KOPT-K1 (cell line): ENCODE data around the gene PLIN5.

Source experiments
- H3K27ac ChIP-seq: fragments of 200-600 bp; sonication (generic); 2 replicates; pipeline ENCODE4 v1.5.1; 2016; ENCODE audit warnings: antibody characterized with exemption, mild to moderate bottlenecking, low read depth, low read length; ENCODE audit not compliant: poor library complexity, severe bottlenecking
- H3K36me3 ChIP-seq: fragments of 200-600 bp; sonication (generic); 2 replicates; pipeline ENCODE4 v1.5.1; 2017; ENCODE audit warnings: antibody characterized with exemption, mild to moderate bottlenecking, low read length, moderate library complexity; ENCODE audit not compliant: insufficient read depth
- H3K9me3 ChIP-seq: fragments of 200-600 bp; sonication (generic); 2 replicates; pipeline ENCODE4 v1.5.1; 2017; ENCODE audit warnings: antibody characterized with exemption, low read length, mild to moderate bottlenecking; ENCODE audit not compliant: insufficient read depth, poor library complexity, severe bottlenecking

Gene PLIN5

DNA sequence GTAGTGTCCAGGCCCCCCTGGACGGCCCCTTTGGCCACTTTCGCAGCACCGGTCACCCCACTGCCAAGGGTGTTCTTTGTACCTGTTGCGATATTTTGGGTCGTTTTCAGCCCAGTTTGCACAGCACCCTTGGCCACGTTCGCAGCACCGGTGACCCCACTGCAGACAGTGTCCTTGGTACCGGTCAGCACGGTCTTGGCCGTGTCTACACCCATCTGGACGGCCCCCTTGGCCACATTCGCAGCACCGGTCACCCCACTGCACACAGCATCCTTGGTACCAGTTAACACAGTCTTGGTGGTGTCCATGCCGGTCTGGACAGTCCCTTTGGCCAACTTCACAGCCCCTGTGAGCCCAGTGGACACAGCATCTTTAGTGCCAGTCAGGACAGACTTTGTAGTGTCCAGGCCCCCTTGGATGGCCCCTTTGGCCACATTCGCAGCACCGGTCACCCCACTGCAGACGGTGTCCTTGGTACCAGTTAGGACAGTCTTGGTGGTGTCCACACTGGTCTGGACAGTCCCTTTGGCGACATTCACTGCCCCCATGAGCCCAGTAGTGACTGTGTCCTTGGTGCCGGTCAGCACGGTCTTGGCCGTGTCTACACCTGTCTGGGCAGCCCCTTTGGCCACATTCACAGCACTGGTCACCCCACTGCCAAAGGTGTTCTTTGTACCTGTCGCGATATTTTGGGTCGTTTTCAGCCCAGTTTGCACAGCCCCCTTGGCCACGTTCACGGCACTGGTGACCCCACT is 23.5 kb downstream of the PLIN5 start:
- no peak overlapping the region for H3K27ac ChIP-seq
- 0 out of 2 replicates have a peak, but pooled peaks cover 2% of the 10 kb centered on the region for H3K36me3 ChIP-seq
- H3K9me3 ChIP-seq = no peaks in the 10 kb centered on the region

DNA sequence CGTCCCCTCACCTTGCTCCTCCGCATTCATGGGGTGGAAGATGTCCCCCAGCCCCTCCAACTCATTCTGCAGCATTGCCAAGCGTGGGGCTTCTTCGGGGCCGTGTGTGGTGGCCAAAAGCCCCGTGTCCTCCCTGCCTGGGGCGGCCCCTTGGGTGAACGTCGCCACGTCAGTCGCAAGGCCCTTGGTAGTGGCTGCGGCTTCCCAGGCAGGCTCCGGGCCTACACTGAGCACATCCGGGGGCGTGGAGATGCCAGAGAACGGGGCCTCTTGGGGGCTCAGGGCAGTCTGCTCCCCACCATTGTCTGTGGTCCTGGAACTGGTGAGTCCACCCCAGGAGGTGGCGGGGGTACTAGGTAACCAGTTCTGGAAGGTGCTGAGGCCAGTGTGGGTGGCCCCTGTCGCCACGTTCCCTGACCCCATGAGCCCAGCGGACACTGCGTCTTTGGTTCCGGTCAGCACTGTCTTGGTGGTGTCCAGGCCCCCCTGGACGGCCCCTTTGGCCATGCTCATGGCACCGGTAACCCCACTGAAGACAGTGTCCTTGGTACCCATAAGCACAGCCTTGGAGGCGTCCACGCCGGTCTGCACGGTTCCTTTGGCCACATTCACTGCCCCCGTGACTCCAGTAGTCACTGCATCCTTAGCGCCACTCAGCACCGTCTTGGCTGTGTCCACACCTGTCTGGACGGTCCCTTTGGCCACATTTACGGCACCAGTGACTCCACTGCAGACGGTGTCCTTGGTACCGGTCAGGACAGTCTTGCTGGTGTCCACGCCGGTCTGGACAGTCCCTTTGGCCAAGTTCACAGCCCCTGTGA is 24.4 kb downstream of the PLIN5 start:
- Histone ChIP-seq H3K36me3 (peaks cover 10% of the 10 kb centered on the region; the same call in 1 of the 2 replicates), H3K27ac (no peak overlapping the region), H3K9me3 (no peaks in the 10 kb centered on the region)

DNA sequence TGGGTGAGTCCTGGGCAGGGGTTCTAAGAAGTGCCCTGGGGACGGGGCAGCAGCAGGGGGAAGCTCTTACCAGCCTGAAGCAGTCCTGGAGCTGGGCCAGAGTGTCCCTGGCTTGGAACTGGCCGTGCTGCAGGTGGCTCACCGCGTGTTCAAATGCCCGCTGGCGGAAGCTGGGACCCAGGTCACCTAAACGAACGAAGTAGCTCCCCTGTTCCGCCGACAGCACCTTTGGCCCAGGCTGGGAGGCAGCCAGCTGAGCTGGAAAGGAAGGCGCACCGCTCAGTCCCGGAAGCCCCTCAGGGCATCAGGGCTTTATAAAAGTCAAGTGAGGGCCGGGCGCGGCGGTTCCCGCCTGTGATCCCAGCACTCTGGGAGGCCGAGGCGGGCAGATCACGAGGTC is 26.3 kb downstream of the PLIN5 start:
- Histone ChIP-seq H3K36me3 (peaks cover 23% of the 10 kb centered on the region; the same call in 1 of the 2 replicates), H3K27ac (no peak overlapping the region), H3K9me3 (no peaks in the 10 kb centered on the region)

DNA sequence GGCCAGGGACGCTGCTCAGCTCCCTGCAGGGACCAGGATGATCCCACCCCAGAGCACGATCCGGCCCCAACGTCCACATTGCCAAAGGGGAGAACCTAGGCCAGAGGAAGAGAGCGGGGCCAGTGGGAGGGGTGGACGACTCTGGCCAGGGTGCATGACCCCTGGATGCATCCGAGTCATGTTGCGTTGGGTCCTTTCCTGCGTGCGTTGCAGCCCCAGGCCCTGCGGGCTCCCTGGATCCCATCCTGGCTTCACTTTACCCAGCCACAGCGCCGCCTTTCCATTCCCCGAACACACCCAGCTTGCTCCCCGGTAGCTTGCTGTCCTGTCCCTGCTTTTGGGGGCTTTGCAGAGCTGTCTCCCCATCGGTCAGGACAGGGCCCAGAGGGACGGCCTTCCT is 27.2 kb downstream of the PLIN5 start:
- Histone ChIP-seq H3K27ac (no peak overlapping the region), H3K9me3 (no peaks in the 10 kb centered on the region), H3K36me3 (peaks cover 28% of the 10 kb centered on the region; the same call in 1 of the 2 replicates)

DNA sequence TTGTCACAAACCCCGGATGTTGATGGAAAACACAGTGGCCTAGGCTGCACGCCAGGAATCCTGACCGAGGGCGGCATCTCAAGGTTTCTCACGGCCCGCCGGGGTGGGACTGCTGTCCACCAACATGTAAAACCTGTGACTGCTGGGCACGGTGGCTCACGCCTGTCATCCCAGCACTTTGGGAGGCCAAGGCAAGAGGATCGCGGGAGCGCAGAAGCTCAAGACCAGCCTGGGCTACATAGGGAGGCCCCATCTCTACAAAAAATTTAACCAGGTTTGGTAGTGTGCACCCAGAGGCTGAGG is 27.9 kb downstream of the PLIN5 start:
- Histone ChIP-seq H3K9me3 (no peaks in the 10 kb centered on the region), H3K36me3 (peaks cover 35% of the 10 kb centered on the region; the same call in 1 of the 2 replicates), H3K27ac (no peak overlapping the region)

DNA sequence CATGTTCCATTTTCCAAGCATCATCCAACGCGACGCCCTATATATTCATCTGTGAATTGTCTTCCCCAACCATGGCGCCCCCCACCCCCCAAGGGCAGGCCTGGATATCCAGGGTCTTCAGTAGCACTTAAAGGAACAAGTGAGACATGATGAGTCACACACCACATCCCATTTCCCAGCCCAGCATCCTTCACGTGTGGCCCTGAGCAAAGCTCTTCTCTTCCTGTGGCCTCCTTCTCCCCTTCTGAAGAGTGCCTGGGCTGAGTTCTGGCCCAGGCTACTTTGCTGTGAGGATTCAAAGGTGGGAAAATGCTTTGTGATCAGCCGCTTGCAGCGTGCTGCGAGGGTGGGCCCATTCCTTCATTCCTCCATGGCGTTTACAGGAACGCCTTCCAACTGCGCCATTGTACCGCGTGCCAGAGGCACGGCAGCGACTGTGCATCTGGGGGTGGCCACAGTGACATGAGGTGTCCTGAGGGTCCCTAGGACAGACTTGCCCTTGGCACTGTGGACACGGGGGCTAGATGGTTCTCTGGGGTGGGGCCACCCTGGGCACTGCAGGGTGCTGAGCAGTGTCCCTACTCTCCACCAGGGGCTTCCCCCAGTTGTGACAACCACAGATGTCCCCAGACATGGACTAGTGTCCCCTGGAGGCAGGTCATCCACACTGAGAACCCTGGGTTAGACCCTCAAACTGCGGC is 28.4 kb downstream of the PLIN5 start:
- no peaks in the 10 kb centered on the region for H3K9me3 ChIP-seq
- no peak overlapping the region for H3K27ac ChIP-seq
- peaks cover 40% of the 10 kb centered on the region; the same call in 1 of the 2 replicates for H3K36me3 ChIP-seq

DNA sequence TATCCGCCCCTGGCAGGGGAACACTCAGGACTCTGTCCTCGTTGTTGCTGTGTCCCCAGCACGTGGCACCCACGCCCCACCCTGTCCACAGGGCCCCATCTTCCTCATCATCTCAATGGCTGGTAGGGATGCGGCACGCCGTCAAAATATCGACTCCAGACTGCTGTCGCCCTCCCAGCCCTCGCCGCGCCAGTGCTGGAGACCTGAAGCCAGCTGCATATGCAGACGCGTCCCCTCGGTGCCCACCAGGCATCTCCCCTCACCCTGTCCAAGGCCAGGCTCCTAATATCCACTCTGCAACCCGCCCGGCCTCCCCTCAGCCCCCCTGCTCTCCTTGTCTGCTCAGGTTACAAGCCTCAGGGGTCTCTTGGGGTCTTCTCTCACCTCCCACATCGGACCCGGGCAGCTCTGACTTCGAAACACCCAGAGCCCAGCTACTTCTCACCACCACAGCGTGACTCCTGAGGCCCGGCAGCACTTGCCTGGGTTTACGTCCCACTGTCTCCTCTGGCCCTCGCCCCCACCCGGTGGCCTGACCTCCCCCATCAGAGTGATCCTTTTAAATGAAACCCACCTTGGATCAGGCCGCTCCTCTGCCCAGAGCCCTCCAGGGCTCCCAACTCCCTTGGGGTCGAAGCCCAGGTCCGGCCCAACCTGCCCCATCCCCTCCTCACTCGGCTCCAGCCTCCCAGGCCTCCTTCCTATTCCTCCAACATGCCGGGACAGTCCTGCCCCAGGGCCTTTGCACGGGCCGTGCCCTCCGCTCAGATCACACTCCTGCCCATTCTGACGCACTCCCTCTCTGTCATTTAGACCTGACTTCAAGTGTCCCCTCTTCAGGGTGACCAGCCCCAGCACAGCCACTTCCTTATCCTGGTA is 29.2 kb downstream of the PLIN5 start:
- peaks cover 48% of the 10 kb centered on the region for H3K36me3 ChIP-seq
- no peaks in the 10 kb centered on the region for H3K9me3 ChIP-seq
- no peak overlapping the region for H3K27ac ChIP-seq

DNA sequence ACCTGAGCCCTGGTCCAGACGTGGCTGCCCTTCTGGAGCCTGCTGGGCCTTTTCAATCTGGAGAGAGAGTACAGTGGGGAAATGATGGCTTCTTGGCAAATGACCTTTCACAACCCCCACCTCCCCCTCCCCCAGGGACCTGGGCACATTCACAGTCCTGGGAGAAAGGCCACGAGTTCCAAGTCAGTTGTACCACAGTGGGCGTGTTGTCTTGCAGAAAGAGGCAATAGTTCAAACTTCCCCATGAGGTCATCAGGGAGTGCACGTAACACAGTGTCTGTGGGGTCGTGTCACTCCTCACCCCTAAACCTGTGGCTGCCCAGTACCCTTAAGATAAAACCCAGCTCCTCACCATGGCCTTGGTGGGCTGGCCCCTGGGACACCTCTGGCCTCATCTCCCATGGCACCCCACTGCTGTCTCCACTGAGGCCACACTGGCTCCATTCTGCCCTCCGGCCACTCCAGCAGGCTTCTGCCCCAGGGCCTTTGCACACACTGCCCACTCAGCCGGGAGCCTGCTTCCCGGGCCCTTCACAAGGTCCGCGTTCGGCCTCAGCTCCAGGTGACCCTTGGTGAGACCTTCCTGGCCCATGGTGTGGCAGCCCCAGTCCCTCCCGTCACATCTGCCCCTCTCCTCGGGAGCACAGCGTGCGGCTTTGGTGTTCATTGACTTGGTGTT is 30.0 kb downstream of the PLIN5 start:
- Histone ChIP-seq H3K9me3 (no peaks in the 10 kb centered on the region), H3K27ac (no peak overlapping the region), H3K36me3 (peaks cover 56% of the 10 kb centered on the region)

DNA sequence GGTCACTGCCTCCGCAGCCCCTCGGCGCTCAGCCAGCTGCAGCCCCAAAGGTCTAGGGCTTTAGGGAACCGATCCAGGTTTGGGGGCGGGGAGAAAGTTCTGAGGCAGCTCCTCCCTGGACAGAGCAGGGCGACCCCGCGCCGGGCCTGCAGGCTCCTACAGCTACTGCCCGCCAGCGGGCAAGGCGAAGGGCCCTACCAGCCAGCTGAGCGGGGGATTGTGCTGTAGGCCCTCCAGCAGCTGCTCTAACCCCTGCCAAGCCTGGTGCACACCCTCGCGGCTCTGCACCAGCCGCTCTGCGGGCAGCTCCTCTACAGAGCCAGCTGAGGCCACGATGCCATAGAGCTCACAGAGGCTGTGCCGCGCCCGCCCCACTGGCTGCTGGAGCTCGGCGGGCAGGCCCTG is 30.7 kb downstream of the PLIN5 start:
- Histone ChIP-seq H3K36me3 (peaks cover 63% of the 10 kb centered on the region), H3K9me3 (no peaks in the 10 kb centered on the region), H3K27ac (no peak overlapping the region)

DNA sequence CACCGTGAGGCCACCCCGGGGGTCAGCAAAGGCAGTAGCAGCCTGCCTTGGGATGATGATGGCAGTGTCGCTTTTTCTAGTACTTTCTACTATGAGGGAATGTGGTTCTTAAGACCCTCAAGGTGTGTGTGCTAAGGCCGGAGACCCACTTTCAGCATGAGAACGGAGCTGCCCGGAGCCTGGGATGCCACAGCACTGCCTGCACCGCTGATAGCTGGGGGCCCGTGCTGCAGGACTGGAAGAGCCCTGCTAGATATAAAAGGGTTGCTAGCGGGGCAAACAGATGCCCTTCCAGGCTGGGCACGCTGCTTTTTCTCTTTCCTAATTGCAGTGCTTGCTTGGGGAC is 31.2 kb downstream of the PLIN5 start:
- H3K36me3 ChIP-seq = peaks cover 66% of the 10 kb centered on the region
- H3K9me3 ChIP-seq = no peaks in the 10 kb centered on the region
- H3K27ac ChIP-seq = no peak overlapping the region

DNA sequence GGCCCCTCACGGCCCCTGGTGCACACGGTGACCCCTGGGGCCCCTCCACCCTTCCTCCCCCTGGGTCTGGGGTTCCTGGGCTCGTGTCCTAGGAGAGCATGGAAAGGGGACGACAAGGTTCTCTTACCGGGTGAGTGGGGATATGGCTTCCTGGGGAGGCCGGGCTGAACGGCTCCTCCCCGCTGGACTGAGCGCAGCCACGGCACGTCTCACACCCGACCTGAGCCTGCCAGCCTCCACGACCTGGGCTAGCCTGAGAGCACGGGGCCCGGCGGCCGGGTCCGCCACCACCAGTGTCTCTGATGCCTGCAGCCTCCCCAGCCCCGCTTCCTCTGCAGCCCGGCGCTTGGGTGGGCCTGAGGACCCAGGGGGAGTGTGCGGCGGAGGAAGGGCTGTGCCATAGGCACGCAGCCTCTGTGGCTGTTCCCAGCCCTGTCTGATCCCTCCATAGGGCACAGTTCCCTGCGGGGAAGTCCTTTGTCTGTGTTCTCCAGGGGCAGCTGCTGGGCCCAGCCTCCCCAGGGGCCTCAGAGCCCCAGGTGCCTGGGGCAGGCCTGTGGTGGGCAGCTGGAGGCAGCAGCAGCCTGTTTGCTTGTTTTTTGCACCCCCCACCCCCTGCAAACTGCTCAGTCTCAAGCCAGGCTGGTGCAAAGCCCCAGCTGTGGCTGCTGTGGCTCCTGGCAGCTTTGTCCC is 31.7 kb downstream of the PLIN5 start:
- Histone ChIP-seq H3K9me3 (no peaks in the 10 kb centered on the region), H3K27ac (no peak overlapping the region), H3K36me3 (peaks cover 71% of the 10 kb centered on the region)

DNA sequence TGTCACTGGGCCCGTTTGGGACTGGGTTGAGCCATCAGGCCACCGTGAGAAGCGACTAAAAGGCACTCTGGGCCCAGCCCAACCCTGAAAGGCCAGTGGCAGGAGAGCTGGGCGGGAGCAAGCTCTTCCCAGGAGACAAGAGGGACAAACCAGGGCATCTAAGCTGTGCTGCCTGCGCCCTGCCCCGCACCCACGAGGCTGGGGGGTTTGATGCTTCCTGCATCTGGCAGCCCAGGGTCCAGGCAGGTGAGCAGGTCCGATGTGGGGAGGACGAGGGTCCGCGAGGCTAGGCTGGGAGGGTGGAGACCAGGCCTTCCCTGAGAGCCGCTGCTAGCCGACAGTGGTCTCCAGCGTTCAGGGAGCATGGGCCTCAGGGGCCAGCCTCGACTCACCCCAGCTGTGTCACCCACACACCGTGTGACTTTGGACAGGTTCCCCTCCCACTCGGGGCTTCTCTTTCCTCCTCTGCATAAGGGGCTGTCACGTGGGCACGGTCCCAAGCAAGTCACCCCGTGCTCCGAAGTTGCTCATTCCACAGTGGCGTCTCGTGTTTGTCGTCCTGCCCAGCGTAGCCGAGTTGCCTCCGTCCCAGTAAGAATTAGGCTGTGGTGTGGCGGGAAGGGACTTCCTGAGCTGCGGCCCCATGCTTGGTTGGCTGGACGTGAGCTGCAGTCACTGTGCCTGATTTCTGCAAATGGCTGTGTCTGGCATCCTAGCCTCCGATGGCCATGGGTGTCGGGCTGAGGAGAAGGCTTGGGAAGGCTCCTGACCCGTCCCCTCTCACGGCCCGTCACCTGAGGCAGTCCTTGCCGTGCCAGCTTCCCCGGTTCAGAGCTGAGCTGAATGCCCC is 32.5 kb downstream of the PLIN5 start:
- Histone ChIP-seq H3K36me3 (peaks cover 78% of the 10 kb centered on the region), H3K9me3 (no peaks in the 10 kb centered on the region), H3K27ac (no peak overlapping the region)

DNA sequence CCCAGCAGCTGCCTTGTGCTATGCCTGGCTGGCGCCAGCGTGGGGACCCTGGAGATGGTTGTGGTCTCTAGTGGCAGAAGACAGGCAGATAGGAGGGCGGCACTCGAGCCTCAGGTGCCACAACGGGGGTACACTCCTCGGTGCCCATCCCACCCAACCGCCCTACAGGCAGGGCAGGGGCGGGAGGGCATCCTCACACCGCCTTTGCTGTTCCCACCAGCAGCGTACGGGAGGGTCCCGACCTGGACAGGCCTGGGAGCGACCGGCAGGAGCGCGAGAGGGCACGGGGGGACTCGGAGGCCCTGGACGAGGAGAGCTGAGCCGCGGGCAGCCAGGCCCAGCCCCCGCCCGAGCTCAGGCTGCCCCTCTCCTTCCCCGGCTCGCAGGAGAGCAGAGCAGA is 33.3 kb downstream of the PLIN5 start:
- Histone ChIP-seq H3K9me3 (no peaks in the 10 kb centered on the region), H3K27ac (no peak overlapping the region), H3K36me3 (peaks cover 87% of the 10 kb centered on the region)
